HG02938 (cell line): Measurements from ENCODE around the gene CTTNBP2.

Experiments
- ATAC-seq: cut with Tn5 transposase; IDR thresholded peaks from one replicate; pipeline ENCODE4 v1.9.1; 2021; ENCODE audit warnings: mild to moderate bottlenecking, moderate library complexity; ENCODE audit not compliant: unreplicated experiment

The CTTNBP2 gene

DNA sequence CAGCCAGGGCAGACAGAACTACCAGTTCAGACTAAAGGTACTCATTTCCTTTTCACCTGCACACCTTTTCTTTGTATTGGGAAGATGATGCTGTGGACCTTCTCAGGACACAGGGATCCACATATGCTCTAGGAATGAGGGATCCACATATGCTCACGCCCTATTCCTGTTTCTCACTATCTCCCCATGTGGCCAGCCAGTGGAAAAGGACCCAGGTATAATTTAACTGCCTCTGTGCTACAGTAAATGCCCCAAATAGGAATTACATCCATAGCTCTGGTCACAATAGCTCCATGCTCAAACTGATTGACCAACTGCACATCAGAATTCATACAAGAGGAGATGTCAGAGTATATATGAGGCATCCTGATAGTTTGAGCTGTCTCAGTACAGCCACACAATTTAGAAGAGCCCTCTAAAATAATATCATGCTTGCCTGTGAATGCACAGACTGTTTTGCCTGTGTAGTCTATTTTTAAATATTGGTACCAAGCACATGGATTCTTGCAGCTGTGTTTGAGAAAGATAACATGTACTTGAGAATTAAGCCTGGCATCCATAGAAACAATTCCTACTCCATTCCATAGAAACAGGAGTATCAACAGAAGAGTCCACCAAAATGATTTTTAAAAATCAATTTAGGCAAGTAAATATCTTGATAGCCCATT is 43.7 kb downstream of the CTTNBP2 start:
- ATAC-seq: no peak

DNA sequence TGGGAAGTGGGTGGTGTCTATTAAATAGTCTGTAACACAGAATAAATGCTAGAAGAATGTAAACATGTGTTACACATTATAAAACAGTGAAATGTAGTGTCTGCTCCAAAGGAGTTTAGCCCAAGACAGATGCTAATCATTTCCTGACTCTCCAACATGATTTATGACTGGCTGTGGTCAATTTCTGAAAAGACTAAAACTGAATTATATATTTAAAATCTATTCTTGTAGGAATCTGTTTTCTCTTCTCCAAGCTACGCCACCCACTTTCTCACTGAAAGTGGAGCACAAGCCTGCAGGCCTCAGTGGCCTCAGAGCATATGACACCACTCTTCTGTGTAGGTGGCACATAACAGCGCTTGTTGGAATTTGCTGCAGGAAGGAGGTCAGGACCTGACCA is 44.4 kb downstream of the CTTNBP2 start:
- ATAC-seq: no peak

DNA sequence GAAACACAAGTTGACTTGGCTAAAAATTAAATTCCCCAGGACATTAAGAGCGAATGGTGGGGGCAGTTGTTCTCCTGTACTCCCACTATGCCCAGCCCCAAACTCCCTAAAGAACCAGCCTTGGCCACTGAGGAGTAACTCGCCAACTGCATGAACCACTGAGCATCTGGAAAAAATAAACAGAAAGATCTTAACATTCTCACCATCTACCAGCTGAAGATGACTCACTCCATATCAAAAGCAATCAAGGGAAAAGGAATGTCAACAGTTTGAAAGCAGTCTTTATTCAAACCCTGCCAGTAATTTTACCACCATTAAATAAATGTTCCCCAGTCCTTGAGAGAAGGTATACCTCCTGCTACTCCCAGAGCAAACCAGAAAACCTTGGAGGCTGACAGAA is 45.4 kb downstream of the CTTNBP2 start:
- no peak for ATAC-seq

DNA sequence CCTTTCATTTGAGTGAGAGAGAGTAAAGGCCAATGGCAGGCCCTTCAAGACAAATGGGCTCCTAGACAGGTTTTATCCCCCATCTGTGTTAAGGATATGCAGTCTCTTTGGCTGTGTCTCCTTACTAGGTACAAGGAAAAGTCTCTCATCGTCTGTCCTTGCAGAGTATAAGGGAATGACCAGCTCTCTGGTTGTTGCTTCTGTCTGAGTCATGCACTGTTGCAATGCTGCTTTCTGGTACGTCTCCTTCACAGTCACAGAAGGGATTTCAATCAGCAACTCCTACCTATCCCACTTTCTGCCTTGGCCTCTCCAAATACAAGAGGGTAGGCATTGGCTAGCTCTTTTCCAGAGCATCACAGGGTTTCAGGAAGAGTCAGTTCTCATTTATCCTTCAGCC is 48.1 kb downstream of the CTTNBP2 start:
- ATAC-seq: no peak

DNA sequence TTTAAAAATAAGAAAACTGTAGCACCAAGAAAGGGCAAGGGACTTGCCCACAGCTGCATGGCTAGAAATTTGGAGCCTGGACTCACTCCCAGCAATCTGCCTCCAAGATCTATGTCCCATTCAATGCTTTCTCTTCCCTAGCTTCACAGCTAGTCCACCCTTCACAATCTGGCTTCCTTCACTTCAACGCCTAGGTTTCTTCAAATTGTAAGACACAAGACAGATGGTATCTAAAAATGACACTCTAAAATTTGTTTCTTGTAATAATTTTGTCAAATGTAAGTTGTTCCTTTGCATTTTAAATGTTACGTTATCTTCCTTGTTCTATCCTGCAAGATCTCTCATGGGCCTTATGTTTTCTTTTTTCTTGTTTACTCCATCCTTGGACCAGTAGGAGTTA is 48.6 kb downstream of the CTTNBP2 start:
- no peak for ATAC-seq

DNA sequence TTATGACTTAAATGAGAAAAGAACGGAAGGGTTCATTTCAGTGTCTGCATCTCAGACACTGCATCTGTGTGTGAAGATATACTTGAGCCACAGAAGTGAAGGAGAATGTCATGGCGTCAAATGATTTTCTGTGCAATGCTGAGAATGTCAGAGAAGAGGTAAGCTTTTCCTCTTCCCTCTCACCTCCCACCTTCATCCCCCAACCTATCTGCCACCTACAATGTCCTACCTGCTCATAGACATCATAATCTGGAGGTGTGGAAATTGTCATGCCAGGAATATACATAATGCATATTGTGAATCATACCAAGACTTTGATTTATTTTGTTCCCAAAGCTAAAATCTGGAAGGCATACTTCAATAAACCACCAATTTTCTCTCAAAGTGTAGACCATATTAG is 53.7 kb downstream of the CTTNBP2 start:
- no peak for ATAC-seq

DNA sequence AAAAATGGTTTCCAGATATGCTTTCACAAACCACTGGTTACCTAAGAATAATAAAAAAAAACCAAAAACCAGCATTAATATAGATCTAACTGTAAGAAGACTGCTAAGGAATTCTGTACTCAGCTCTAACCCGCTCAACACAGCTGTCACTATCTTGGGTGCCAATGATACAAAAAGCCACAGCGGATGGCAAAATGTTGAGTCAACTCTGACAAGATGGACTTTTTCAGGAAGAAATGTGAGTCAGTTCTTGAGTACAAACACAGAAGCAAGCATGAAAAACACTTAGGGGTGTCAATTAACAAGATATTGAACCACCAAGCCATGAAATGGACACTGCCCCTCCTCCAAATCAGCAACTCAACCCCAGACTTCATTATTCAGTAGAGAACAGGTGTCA is 55.0 kb downstream of the CTTNBP2 start:
- ATAC-seq: no peak

DNA sequence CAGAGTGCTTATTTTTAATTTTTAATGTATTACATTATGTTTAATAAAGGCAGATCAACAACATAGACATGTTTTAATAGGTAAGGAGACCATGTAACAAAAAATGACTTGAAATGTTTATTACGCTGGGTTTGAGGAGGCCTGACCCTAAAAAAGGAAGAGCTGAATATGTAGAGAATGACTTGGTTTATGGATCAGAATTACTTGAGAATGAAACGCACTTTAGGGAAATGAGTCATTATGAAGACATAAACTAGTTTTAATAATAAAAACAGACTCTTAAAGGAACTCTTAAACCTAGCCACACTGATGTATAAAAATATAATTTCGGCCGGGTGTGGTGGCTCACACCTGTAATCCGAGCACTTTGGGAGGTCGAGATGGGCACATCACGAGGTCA is 56.5 kb downstream of the CTTNBP2 start:
- ATAC-seq: no peak

DNA sequence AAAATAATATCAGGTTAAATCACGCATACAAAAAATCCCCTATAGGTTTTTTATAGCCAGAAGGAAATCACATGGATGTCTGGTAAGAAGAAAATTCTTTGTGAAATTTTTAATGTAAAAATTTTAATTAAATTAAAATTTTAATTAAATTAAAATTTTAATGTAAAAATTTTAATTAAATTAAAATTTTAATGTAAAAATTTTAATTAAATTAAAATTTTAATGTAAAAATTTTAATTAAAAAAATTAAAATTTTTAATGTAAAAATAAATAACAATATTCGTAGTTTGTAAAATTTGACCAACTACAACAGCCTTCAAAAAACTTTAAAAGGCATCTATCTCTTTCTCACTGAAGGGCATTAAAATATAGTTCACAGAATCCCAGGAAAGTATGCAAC is 61.5 kb downstream of the CTTNBP2 start:
- ATAC-seq: no peak

DNA sequence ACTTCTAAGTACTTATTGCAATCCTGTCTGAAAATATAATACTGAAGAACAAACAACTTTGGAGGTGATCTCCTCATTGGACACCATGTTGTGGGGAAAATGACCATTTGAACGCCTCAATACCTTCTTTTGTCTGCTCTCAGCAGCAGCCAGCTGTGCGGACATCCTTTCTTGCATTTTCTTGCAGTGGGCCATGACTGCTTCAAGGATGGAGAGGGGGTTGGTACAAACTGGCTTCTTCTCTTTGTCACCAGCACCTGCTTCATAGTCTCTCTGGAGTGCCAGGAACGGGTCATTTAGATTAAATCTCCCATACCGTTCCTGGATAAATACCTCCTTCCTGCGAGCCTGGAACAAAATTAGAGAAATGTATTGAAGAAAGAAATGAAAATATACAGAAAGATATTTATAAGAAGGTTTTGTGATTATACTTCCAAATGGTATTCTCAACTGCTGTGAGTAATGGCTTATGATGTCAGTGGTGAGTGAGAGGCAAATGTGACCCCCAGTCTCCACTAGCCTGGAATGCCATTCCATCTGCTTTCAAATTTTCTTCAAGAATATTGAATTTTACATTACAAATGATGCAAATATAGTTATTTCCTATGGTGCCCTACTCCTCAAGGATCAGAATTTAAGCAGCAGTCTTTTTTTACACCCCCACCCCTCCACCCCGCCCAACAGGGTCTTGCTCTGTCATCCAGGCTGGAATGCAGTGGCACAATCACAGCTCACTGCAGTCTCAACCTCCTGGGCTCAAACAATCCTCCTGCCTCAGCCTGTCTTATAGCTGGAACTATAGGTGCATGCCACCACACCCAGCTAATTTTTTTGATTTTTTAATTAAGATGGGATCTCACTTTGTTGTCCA is 62.4 kb downstream of the CTTNBP2 start:
- ATAC-seq: no peak

DNA sequence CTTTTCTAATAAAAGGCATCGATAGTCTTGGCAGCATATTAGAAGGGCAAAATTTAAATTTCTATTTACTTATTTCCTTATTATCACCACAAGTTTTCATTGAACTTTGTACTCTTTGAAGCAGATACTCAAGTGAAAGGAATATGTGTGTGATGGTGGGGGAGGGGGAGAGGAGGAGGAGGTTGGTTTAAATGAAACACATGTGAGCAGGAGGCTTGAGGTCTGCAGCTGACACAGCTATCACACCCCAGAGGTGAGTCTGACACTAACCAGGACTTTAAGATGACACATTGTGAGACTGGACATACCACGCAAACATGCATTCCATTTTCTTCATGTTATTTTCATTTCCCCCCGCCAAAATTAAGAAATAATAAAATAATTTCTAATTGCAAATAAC is 63.3 kb downstream of the CTTNBP2 start:
- no peak for ATAC-seq

DNA sequence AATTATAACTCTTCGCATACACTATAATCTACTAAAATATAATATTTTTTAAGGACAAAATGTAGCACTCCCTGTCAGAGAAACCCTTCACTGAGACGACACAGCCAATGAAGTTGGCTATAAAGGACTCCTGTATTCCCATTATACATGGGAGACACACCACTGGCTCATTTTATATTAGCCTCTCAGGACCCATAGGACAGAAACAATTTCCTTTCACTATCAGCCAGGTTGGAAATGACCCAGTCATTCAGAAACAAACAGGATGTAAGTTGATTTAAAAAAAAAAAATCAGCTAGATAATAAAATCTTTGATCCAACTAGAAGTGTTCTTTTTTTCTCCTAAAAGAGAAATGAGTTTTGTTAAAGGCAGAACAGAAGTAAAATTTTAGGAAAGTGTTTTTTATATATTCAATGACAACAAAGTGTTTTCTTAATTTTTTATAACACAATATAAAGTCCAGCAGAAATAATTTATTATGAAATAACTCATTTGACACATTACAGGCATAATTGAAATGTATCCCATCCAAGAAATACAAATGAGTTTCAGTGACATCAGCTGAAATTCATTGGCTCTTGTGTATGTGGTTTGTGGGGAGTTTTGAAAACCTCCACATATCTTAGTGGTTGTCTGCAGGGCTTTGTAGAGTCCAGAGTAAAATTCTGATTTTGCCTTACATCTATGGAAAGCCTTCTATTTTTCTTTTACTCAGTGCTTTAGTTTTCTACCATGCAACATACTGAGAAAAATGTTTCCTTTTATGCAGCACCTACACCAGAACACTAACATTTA is 64.1 kb downstream of the CTTNBP2 start:
- no peak for ATAC-seq

DNA sequence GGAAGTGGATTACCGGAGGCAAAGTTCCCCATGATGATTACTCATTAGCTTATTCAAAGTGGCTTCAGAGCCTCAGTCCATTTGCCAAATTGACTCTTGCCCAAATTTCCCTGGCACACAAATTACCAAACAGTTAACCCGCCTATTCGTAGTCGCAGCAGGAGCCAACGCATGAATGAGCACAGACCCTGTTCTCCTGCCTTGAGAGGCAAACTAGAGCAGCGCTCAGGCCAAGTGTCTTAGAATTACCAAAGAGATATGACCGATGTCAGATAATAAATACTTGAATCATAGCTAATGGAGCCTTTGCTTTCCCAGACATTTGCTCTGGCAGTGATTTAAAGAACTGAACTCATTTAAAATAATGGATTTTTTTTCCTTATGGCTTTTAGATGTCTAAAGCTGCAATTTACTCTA is 64.9 kb downstream of the CTTNBP2 start:
- ATAC-seq: no peak

DNA sequence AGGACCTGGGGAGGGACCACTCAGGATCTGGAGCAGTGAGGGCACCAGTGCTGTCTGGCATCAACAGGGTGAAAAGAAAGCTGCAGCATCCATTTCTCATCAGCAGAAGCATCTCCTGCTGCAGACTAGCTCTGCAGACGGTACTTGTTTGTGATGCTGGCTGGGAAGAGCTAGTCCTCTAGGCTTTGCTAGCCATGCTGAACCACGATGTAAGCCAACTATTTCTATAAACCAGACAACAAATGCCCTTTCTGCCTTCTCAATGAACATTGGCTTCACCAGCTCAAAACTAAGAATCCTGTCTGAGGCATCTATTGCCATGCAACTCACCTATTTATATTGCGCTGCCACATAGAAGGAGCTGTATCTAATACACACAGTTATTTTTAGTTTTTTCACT is 65.6 kb downstream of the CTTNBP2 start:
- no peak for ATAC-seq

DNA sequence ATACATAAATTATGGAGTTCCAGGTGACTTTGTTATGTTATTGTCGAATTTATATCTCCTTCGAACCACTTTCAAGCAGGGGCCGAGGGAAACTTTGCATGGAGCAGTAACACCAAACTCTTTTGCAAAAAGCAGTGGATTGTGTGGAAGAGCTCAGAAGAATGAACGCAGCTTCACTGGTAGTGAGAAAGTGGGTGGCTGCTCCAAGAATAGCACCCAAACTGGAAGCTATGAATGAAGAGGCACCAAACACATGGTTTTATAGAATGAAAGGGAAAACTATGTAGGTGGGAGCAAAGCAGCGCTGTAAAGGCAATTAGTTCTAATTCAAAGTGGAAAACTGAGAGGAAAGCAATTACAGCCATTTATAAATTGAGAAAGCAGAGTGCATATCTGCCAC is 67.2 kb downstream of the CTTNBP2 start:
- ATAC-seq: no peak

DNA sequence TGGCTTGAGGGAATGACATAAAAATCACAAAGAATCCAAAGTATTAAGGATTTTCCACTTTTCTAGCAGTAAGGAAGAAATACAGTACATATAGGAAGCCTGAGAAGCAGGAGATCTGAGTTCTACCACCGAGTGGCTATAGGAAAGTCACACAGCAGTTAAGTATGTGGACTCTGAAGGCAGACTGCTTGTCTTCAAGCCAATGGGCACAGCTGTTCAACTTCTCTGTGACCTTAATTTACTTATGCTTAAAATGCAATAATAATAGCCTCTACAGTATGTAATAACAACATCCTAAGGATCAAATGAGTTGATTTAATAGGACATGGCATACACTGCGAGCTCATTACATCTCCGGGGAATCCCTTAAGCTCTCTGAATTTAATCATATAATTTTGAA is 68.0 kb downstream of the CTTNBP2 start:
- no peak for ATAC-seq

DNA sequence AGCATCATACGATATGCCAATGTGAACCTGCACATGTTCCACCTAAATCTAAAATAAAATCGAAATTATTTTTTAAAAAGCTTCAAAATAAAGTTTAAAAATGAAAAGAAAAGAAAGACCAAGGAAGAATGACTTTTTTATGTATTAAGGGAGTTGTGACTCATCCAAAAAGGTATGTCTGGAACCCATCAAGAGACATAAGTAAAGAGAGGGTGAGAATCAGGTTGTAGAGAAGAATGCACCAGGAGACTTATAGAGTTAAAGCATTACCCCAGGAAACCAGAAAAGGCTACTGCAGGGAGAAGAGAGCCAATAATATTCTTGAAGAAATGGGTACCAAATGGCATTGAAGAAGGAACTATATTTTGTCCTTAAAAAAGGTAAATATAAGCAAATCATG is 69.8 kb downstream of the CTTNBP2 start:
- ATAC-seq: no peak

DNA sequence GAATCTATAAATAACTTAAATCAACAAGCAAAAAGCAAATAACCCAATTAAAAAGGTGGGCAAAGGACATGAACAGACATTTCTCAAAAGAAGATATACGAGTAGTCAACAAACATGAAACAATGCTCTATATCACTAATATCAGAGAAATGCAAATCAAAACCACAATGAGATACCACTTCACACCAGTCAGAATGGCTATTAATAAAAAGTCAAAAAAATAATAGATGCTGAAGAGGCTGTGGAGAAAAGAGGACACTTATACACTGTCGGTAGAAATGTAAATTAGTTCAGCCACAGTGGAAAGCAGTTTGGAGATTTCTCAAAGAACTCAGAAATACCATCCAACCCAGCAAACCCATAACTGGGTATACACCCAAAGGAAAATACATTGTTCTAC is 70.6 kb downstream of the CTTNBP2 start:
- ATAC-seq: no peak

DNA sequence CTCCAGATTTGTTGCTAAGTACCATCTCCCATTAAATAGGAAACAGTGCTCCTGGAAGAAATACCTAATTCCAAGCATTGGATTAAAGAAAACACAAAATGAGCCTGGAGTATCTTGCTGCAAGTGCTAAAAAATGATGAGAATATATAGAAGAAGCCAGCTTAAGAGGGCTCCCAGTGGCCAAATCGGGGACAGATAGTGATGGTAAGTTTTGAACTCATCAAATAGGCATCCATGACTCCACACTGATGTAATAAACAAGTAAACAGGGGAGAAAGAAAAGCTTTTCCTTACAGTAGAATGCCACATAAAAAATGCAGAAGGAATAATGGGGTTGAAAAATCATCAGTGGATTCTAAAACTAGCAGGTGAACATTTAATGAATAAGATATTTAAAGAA is 72.4 kb downstream of the CTTNBP2 start:
- no peak for ATAC-seq

DNA sequence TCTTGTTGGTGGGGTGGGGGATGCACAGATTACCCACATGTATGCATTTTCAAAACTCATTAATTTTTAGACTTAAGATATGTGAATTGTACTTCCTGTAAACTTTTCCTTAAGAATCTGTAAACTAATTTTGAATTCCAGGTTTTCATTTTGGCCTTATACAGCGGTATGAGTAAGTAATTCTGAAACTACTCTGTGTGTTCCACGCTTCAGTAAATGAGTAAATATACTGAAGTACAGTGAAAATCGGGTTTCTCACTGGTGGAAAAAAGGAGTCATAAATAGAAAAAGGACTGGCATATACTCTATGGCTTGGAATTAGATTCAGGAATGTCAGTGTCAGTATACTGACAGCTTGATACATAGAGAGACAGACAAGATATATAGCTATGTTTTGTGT is 72.8 kb downstream of the CTTNBP2 start:
- no peak for ATAC-seq

DNA sequence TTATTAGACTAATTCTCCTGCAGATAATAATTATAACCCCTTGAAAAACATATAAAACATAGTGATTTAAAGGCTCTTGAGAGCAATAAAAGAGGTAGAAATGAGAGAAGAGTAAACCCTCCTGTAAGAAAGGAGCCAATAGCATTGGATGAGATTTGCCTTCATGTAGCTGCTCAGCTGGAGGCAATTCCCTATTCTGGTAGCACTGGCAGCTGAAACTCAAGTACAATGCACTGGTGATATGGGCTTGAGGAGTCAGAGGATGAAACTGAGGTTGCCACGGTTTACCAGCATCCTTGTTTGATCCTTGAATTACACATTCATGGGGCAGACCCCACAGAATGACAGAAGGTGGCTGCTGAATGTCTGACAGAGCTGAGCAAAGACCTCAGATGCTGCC is 76.4 kb downstream of the CTTNBP2 start:
- ATAC-seq: no peak

DNA sequence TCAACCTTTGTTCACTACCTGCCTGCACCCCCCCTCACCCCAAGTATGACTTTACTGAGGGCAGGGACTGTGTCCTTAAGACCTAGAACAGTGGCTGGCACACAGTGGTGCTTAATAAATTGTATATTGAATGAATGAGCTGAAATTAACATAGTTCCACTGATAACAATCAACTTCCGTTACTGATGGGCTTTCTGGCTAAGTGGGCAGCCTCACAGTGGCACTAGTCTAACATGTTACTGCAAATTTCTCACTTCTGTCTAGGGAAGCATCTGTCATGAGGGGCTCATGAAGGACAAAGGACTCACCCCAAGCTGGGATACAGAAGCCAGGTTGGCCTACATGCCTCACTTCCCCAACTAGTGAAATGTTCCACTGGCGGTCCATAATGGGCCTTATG is 79.3 kb downstream of the CTTNBP2 start:
- ATAC-seq: no peak
